HG03575 (cell line): ENCODE results near the gene PLEKHF1.

Source experiments
- ATAC-seq: cut with Tn5 transposase; IDR thresholded peaks from one replicate; pipeline ENCODE4 v1.9.1; 2021; ENCODE audit not compliant: unreplicated experiment, insufficient number of reproducible peaks, low FRiP score; ENCODE audit errors: extremely low read depth

The PLEKHF1 gene

GRCh38 chr19:29634002-29634401, 31.3 kb upstream of the PLEKHF1 start:
- no peak for ATAC-seq

- ATAC-seq: no peak
Observed at GRCh38 chr19:29634423-29635130, 30.7 kb upstream of the PLEKHF1 start.

GRCh38 chr19:29635963-29636362, 29.3 kb upstream of the PLEKHF1 start:
- ATAC-seq: no peak

GRCh38 chr19:29636553-29637360, 28.5 kb upstream of the PLEKHF1 start:
- ATAC-seq: no peak

- no peak for ATAC-seq
Observed at GRCh38 chr19:29639086-29639485, 26.2 kb upstream of the PLEKHF1 start.

- ATAC-seq: no peak
Observed at GRCh38 chr19:29640231-29640630, 25.0 kb upstream of the PLEKHF1 start.

- no peak for ATAC-seq
Observed at GRCh38 chr19:29641597-29641996, 23.7 kb upstream of the PLEKHF1 start.

- no peak for ATAC-seq
Observed at GRCh38 chr19:29643361-29643935, 21.8 kb upstream of the PLEKHF1 start.

- ATAC-seq: no peak
Observed at GRCh38 chr19:29644210-29644609, 21.1 kb upstream of the PLEKHF1 start.

- ATAC-seq: no peak
Observed at GRCh38 chr19:29645491-29645867, 19.8 kb upstream of the PLEKHF1 start.

GRCh38 chr19:29645911-29646310, 19.4 kb upstream of the PLEKHF1 start:
- ATAC-seq: no peak

GRCh38 chr19:29650772-29651387, 14.4 kb upstream of the PLEKHF1 start:
- no peak for ATAC-seq

- no peak for ATAC-seq
Observed at GRCh38 chr19:29651622-29652394, 13.5 kb upstream of the PLEKHF1 start.

GRCh38 chr19:29653398-29653797, 11.9 kb upstream of the PLEKHF1 start:
- ATAC-seq: no peak

- no peak for ATAC-seq
Observed at GRCh38 chr19:29655648-29656335, 9.5 kb upstream of the PLEKHF1 start.

- ATAC-seq: no peak
Observed at GRCh38 chr19:29658221-29658991, 6.9 kb upstream of the PLEKHF1 start.

GRCh38 chr19:29660835-29661234, 4.4 kb upstream of the PLEKHF1 start:
- no peak for ATAC-seq

GRCh38 chr19:29662278-29662603, 3.0 kb upstream of the PLEKHF1 start:
- no peak for ATAC-seq
